Posterior cingulate gyrus (tissue), 11 donors: ENCODE data around the gene FAM72D.
"Not testable (repeated sequence)": the region's sequence is repeated elsewhere in the genome, so short reads cannot be mapped to it uniquely, and the experiment has no call there.

ENCODE experiments used
- DNase-seq, 10 donors: peaks; one replicate each; pipeline versions ENCODE4 v3.0.0 to v3.0.0-alpha.2; 2020 to 2021; ENCODE audit warnings: mixed read lengths in 3 of 10
- intact Hi-C: fragments of 100-400 bp; cut with DNase I; formaldehyde crosslinking; loops from one replicate; pipeline ENCODE4 v1.15.1; 2023

Gene FAM72D

DNA sequence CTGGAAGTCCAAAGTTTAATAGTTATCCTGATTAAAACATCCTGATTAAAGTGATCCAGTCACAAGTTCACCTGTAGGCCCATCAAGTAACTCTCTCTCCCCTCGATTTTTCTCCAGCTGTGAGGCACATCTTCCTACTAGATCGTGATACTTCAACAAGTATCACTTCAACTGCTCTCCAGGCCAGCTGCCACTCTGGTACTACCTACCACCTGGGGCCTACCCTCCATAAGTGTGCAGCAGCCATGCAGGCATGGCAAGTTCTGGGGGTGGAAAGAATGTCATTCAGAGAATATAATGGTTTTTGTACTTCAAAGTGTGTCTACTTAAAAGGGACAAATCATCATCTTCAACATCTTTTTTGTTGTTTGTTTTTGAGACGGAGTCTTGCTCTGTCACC, 15.6 kb upstream of the FAM72D start:
- intact Hi-C loops, DNase-seq: not testable (repeated sequence)

GRCh38 chr1:145082483-145083255, 13.1 kb upstream of the FAM72D start:
- DNase-seq, intact Hi-C loops: not testable (repeated sequence)

DNA sequence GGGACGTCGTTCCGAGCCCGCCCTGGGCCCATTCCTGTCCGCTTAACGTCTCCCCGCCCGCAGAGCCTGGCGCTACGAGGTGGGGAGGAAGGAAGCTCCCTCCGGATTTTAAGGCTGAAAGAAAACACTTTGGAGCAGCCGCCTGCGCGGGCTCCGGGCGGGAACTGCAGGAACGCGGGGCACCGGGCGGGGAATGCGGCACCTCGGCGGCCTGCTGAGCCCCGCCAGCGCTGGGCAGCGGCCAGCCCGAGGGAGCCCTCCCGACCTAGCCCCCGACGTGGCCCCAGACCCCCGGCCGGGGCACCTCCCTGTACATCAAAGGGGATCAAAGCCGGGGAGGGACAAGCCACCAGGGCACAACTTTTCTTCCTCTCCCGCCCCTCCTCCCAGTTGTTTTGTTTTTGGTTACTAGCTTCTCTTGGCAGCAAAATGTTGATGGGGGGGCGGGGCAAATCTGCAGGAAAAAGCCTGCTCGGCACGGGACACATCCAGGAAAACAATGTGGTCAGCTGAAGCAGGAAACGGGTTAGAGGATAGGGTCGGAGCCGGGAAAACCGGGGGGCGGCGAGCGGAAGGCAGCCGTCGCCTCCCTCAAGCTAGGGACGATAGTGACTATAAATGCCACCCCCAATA, 2.1 kb upstream of the FAM72D start:
- DNase-seq: peak in 9 of 10 donors; percentile 9 to 60 (median 28)
- intact Hi-C loops: not testable (repeated sequence)

- intact Hi-C loops: not testable (repeated sequence)
- DNase-seq: peak in 6 of 10 donors; percentile 10 to 85 (median 16)
These were observed 1.0 kb upstream of the FAM72D start for GRCh38 chr1:145094655-145095211.

- intact Hi-C loops, DNase-seq: not testable (repeated sequence)
These were observed 6.0 kb downstream of the FAM72D start for GRCh38 chr1:145101725-145102124.

GRCh38 chr1:145103294-145103693, 7.5 kb downstream of the FAM72D start:
- intact Hi-C loops, DNase-seq: not testable (repeated sequence)

GRCh38 chr1:145111674-145112073, 15.9 kb downstream of the FAM72D start:
- DNase-seq, intact Hi-C loops: not testable (repeated sequence)

- DNase-seq, intact Hi-C loops: not testable (repeated sequence)
These were observed 16.9 kb downstream of the FAM72D start for GRCh38 chr1:145112703-145113102.

GRCh38 chr1:145114560-145115057, 18.8 kb downstream of the FAM72D start:
- DNase-seq: not testable (repeated sequence)

DNA sequence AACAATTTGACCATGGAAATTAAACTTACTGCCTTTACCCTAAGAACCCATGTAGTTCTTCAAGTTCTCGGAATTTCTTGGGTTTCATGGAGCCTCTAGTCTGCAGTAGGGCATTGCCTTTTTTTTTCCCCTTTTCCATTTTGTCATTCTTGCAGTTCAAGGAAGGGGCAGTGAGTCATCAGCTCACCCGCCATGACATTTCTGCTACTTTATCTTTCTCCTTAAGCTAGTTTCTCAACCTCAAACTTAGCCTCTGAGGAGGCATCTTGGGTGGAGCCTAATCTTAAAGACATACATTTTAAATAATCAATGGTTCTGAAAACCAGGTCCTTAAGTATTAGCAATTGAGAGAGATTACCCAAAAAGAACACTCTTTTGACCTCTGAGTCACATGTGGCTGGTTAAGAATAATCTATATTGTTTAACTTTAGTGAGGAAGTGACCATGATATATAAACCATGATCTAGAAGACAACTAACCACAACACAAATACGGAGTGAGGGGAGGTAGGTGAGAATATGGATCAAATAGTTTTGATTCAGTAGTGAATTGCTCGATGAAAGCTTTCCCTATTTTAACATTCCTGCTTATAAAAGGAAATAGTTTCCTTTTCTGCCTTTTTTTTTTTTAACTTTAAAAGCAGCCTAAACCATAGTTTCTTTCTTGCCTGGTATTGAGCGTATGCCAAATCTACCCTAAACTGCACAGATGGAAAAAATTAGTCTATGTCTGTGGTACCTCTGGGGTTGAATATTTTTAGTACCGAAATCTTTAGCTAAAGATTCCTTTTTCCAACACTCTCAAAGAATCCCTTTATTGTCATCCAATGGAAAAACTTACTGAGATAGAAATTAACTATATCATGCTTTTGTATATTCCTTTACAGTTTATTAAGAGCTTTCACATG, 20.1 kb downstream of the FAM72D start:
- intact Hi-C loops, DNase-seq: not testable (repeated sequence)

More at GRCh38 chr1:145114560-145115057, 18.8 kb downstream of the FAM72D start:
- intact Hi-C loops: not testable (repeated sequence)

GRCh38 chr1:145119842-145120241, 24.1 kb downstream of the FAM72D start:
- DNase-seq, intact Hi-C loops: not testable (repeated sequence)

DNA sequence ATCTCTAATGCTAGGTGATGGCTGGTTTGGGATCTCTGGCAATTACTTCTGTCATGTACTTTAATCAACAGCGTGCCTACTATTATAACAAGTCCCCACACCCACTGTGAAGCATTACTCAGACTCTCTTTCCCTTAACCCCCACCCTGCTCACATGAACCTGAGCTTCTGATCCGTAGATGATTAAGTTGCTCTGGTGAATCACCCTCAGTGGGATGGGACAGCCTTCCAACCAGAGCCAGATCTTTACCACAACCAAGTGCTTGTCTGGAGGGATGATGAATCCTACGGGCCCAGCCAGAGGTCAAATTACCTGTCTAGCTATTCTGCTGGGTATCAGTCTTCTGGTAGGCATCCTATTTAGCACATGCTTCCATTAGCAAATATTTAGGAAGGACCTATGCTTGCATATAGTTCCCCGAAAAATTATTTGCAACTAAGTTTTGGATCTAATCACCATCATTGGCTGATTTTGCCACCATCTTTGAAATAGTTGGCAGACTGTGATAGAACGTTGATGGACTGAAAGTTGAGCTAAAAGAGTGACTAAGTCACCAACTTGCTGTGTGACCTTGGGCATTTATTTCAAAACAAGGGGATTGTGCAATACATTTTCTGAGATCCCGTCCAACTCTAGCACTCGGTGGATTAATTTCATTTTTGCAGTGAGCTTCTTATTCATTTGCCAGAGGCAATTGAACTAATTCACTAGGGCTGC, 26.7 kb downstream of the FAM72D start:
- DNase-seq, intact Hi-C loops: not testable (repeated sequence)

DNA sequence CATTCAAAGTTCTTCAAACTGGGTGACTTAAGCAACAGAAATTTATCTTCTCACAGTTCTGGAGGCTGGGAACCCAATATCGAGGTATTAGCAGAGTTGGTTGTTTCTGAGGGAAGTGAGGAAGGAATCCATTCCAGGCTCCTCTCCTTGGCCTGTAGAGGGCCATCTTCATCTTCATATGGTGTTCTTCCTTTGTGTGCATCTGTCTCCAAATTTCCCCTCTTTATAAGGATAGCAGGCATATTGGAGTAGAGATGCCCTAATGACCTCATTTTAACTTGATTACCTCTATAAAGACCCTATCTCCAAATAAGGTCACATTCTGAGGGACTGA, 27.3 kb downstream of the FAM72D start:
- intact Hi-C loops: not testable (repeated sequence)

GRCh38 chr1:145123992-145124641, 28.3 kb downstream of the FAM72D start:
- intact Hi-C loops, DNase-seq: not testable (repeated sequence)

More for the DNA sequence above, 27.3 kb downstream of the FAM72D start:
- DNase-seq: not testable (repeated sequence)

DNA sequence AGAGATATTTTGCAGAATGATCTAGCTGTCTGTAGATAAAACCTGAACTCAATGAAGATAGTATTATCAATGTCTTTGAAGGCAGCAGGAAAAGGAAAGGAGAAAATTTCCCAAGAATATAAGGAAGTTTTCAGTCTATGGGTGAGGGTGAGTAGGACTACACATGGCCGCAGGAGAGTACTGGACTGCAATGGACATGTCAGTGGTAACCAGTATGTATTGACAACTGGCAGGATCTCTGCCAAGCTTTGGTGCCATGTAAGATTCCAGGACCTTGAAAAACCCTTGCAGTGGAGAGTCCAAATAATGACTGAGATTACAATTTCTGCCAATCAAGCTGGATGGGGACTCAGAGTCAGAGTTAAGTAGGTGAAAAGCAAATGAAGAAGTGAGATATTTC, 29.3 kb downstream of the FAM72D start:
- DNase-seq, intact Hi-C loops: not testable (repeated sequence)

- intact Hi-C loops, DNase-seq: not testable (repeated sequence)
These were observed 31.4 kb downstream of the FAM72D start for GRCh38 chr1:145127144-145127543.

DNA sequence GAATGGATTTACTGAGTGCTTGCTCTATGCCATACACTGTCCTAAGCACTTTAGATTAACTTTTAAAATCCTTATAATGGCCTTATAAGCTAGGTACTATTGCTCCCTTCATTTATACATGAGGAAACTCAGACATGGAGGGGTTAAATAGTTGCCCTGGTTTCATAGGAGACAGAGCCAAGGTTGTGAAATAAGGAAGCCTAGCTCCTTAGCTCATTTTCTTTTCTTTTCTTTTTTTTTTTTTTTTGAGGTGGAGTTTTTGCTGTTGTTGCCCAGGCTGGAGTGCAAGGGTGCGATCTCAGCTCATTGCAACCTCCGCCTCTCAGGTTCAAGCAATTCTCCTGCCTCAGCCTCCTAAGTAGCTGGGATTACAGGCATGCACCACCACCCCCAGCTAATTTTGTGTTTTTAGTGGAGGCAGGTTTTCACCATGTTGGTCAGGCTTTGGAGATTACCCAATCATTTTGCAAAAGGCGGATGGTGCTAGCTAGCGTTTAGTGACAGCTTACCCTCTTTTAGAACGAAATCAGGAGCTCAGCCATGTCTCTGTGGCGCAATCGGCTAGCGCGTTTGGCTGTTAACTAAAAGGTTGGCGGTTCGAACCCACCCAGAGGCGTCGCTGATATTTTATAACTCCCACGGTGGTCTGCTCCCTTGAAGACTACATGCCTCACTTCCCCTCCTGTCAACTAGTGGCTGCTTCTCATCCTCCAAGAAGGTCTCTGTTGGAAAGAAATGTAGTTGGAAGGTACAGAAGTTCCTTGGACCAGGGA, 33.1 kb downstream of the FAM72D start:
- peak in 2 of 10 donors; percentile 22 to 59 for DNase-seq
- intact Hi-C loops: not testable (repeated sequence)

GRCh38 chr1:145134476-145134875, 38.7 kb downstream of the FAM72D start:
- intact Hi-C loops, DNase-seq: not testable (repeated sequence)
